HG03159 (cell line): Measurements from ENCODE around the gene SYNDIG1.
"Not testable (repeated sequence)": the region's sequence is repeated elsewhere in the genome, so short reads cannot be mapped to it uniquely, and the experiment has no call there.

Experiments
- ATAC-seq: cut with Tn5 transposase; IDR thresholded peaks from one replicate; pipeline ENCODE4 v1.9.1; 2021; ENCODE audit warnings: mild to moderate bottlenecking, moderate library complexity; ENCODE audit not compliant: unreplicated experiment

The SYNDIG1 gene

GRCh38 chr20:24491041-24491756 is 21.8 kb downstream of the SYNDIG1 start:
- ATAC-seq, result no peak

- ATAC-seq, result no peak
These were observed 22.7 kb downstream of the SYNDIG1 start for GRCh38 chr20:24492031-24492607.

- ATAC-seq, result no peak
These were observed 23.3 kb downstream of the SYNDIG1 start for GRCh38 chr20:24492698-24493097.

- ATAC-seq, result no peak
These were observed 23.8 kb downstream of the SYNDIG1 start for GRCh38 chr20:24493181-24493580.

- ATAC-seq, result no peak
These were observed 24.4 kb downstream of the SYNDIG1 start for GRCh38 chr20:24493661-24494459.

- no peak for ATAC-seq
These were observed 25.1 kb downstream of the SYNDIG1 start for GRCh38 chr20:24494460-24494920.

GRCh38 chr20:24495266-24495665 is 25.8 kb downstream of the SYNDIG1 start:
- ATAC-seq, result no peak

- ATAC-seq, result no peak
These were observed 28.4 kb downstream of the SYNDIG1 start for GRCh38 chr20:24497851-24498250.

- ATAC-seq, result no peak
These were observed 29.2 kb downstream of the SYNDIG1 start for GRCh38 chr20:24498641-24499040.

GRCh38 chr20:24499472-24499871 is 30.0 kb downstream of the SYNDIG1 start:
- ATAC-seq, result no peak

GRCh38 chr20:24501764-24502556 is 32.5 kb downstream of the SYNDIG1 start:
- ATAC-seq, result no peak

GRCh38 chr20:24502661-24503060 is 33.2 kb downstream of the SYNDIG1 start:
- no peak for ATAC-seq

- ATAC-seq, result no peak
These were observed 34.0 kb downstream of the SYNDIG1 start for GRCh38 chr20:24503352-24503931.

GRCh38 chr20:24504331-24505285 is 35.2 kb downstream of the SYNDIG1 start:
- no peak for ATAC-seq

GRCh38 chr20:24506146-24506545 is 36.7 kb downstream of the SYNDIG1 start:
- no peak for ATAC-seq

GRCh38 chr20:24506696-24507095 is 37.3 kb downstream of the SYNDIG1 start:
- ATAC-seq, result no peak

GRCh38 chr20:24507182-24507853 is 37.9 kb downstream of the SYNDIG1 start:
- no peak for ATAC-seq

- ATAC-seq, result not testable (repeated sequence)
These were observed 43.0 kb downstream of the SYNDIG1 start for GRCh38 chr20:24512441-24512840.

- ATAC-seq, result no peak
These were observed 49.1 kb downstream of the SYNDIG1 start for GRCh38 chr20:24518515-24518914.
